GM21717 (cell line): ENCODE data around the gene PPM1K.
A peak's percentile ranks its signal among the peaks of the same experiment; 100 is the strongest.

ENCODE experiments used
- ATAC-seq: cut with Tn5 transposase; IDR thresholded peaks from one replicate; pipeline ENCODE4 v1.9.1; 2021; ENCODE audit warnings: mild to moderate bottlenecking, moderate library complexity; ENCODE audit not compliant: unreplicated experiment

PPM1K gene

GRCh38 chr4:88277711-88278225, 6.6 kb downstream of the PPM1K start:
- no peak for ATAC-seq

- ATAC-seq, result no peak
Observed at GRCh38 chr4:88276952-88277710, 7.2 kb downstream of the PPM1K start.

GRCh38 chr4:88275949-88276515, 8.3 kb downstream of the PPM1K start:
- no peak for ATAC-seq

DNA sequence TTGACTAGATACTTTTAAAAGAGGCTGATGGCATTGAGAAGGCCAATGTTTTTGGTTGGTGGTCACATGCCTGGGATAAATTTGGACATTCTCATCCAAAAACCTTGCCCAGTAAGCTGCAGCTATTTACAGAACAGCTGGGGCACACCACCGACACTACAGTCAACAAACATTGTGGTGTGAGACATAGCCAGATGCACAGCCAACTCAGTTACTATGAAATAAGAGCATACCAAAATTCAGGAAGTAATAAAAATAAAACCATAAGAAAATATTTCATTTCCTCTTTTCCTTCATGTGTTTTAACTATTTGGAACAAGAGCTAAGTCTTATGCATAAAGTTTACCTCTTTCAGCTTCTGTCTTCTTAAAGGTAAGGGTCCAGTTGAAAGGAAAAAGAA, 8.8 kb downstream of the PPM1K start:
- peak; percentile 68 for ATAC-seq

DNA sequence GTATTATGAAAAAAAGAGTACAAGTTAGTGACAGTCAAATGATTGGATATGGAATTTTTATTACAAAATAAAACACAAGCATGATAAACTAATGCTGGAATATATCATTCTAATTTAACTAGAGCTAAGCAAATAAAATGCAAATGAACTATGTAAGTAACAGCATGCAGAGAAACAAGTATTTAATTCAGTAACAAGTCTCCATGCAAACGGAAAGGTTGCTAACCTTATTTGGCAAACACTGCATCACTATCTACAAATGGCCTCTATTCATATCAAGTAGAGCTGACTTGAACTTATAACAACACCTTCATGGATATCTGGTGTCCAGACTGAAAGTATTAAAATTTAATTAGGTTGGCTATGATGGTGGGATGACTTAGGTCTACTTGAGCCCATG, 15.4 kb downstream of the PPM1K start:
- no peak for ATAC-seq

GRCh38 chr4:88264336-88264735, 20.0 kb downstream of the PPM1K start:
- ATAC-seq, result no peak

GRCh38 chr4:88257726-88258125, 26.6 kb downstream of the PPM1K start:
- no peak for ATAC-seq

DNA sequence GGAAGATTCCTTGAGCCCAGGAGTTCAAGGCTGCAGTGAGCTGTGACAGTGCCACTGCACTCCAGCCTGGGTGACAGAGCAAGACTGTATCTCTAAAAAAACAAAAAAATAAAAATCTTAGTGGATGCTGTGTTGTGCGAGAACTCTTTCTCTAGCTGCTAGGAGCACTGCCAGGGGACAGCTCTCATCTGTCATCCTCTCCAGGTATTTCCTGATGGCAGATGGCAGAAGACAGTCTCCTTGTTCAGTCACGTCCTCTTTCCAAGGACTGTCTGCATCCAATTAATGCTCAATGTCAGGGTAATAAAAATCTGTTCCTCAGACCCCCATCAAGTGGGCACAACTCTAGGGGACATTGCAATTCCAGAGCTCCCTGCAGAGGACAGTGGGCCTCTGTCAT, 29.2 kb downstream of the PPM1K start:
- no peak for ATAC-seq

DNA sequence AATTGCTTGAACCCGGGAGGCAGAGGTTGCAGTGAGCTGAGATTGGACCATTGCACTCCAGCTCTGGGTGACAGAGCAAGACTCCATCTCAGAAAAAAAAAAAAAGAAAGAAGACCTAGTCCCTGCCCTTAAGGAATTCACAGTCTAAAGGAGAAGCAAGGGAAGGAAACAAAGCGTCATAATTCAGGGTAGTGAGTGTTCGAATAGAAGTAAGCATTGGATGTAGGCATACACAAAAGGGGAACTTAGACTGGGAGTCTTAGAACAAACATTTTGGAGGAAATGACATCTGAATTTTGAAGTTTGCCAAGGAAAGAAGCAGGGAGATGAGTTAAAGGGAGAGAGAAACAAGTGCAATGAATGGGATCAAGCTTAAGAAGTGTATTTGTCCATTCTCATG, 32.4 kb downstream of the PPM1K start:
- ATAC-seq, result no peak

DNA sequence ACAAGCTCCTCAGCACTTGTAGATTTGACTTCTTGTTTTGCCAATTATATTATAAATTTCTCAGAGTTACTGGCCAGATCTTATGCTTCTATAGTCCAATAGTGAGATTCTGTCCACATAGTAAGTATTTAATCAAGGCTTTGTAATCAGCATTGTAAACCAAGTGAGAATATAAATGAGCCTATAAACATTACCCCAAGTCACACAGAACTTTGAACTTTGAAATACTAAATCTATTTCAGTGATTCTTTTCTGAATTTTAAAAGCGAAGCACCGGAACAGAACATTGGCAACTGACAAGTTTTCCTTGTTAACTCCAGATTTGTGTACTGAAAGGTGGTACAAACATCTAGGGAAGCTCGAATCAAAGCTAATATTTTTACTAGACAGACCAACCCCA, 37.2 kb downstream of the PPM1K start:
- no peak for ATAC-seq

- no peak for ATAC-seq
Observed at GRCh38 chr4:88246600-88246999, 37.8 kb downstream of the PPM1K start.

DNA sequence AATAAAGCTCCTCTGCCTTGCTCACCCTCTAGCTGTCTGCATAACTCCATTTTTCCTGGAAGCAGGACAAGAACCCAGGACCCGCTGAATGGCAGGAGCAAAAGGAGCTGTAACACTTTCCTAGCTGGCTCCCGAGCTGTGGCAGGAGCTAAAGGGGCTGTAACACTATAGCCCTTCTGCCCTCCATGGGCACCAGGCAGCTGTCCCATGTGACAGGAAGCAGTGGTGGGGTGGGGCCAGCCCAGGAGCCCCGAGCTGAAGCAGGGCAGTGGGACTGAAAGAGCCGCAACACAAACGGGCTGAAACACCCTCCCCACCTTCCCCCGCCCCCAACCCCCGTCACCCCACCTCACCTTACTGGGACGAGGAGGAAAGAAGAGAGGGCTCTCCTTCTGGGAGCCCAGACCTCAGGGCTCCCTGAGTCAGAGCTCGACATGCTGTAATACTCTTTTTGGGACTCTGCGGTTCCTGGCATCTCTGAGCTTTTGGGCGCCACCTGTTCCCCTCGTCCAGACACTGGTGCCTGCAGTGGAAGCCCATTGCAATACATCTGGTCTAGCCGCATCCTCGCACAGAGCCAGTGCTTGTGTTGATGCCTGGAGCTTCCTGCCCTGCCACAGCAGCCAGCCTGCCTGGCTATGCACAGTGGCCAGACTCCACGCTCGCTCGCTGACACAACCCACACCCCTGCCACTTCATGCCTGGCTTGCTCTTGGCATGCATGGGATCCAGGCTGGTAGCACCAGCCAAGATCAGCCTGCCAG, 39.4 kb downstream of the PPM1K start:
- peak; percentile 55 for ATAC-seq

DNA sequence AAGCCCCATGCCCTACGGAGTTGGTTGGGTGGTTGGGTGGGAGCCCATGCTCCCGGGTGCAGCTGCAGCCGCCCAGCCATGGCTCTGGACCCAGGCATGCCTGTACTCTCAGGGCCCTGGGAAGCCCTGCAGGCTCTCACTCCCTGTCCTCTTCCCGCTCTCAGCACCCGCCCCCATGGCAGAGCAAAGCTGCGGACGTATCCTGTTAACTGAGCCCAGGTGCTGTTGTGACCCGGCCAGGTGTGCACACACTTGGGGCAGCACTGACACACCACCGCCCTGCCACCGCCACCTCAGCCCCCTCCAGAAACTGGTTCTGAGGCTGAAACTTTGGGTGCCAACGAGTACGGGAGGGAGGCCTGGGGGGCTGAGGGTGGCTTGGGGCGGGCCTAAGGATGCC, 40.3 kb downstream of the PPM1K start:
- no peak for ATAC-seq

GRCh38 chr4:88242144-88242543, 42.2 kb downstream of the PPM1K start:
- no peak for ATAC-seq

GRCh38 chr4:88240297-88240714, 44.1 kb downstream of the PPM1K start:
- ATAC-seq, result no peak

- ATAC-seq, result no peak
Observed at GRCh38 chr4:88230969-88231771, 53.2 kb downstream of the PPM1K start.

- ATAC-seq, result no peak
Observed at GRCh38 chr4:88230461-88230891, 53.9 kb downstream of the PPM1K start.

DNA sequence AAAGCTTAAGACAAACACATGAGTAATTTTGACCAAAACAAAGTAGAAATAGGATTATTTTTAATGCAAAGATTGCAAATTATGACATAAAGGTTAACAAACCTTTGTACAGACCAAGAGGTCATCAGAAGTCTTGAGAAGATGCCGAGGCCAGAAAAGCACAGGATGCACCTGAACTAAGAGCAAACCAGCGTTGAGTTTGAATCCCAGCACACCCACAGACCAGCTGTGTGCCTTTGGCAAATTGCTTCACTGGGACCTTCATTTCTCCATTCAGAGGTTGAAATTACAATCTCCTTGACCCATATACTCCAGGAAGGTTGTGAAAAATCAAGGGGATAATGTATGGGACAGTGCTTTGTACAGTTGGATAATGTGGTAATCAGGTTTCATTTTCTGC, 56.6 kb downstream of the PPM1K start:
- ATAC-seq, result no peak

- ATAC-seq, result no peak
Observed at GRCh38 chr4:88226143-88226542, 58.2 kb downstream of the PPM1K start.

GRCh38 chr4:88225232-88226105, 58.9 kb downstream of the PPM1K start:
- no peak for ATAC-seq
